GM18508 (cell line): ENCODE results near the gene IL4.
"Not testable (repeated sequence)": the region's sequence is repeated elsewhere in the genome, so short reads cannot be mapped to it uniquely, and the experiment has no call there.

Experiments used
- ATAC-seq: cut with Tn5 transposase; IDR thresholded peaks from one replicate; pipeline ENCODE4 v1.9.1; 2021; ENCODE audit warnings: moderate number of reproducible peaks; ENCODE audit not compliant: insufficient read depth, unreplicated experiment

The IL4 gene

GRCh38 chr5:132673939-132674630, at the start of gene IL4:
IL4 (plus strand) TSS chr5:132673989; CDS start chr5:132674051, 62 bp downstream.
- ATAC-seq: no peak

GRCh38 chr5:132627470-132627869, 46.3 kb upstream of the IL4 start:
- no peak for ATAC-seq

DNA sequence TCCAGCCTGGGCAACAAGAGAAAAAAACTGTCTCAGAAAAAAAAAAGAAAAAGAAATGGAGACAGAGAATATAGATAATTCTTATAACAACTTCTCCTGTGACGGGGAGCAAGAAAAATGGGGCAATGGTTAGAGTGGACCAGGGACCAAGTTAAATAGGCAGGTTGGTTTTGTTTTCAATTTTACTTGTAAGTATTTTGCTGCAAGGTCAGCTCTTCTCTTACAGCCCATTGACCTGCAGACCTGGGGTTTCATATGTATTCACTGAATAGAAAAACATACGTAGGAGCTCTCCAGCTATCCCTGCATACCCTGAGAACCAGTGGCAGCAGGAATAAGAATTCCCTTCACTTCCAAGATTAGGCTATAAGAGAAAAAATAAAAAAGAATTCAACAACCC, 45.0 kb upstream of the IL4 start:
- ATAC-seq: no peak

DNA sequence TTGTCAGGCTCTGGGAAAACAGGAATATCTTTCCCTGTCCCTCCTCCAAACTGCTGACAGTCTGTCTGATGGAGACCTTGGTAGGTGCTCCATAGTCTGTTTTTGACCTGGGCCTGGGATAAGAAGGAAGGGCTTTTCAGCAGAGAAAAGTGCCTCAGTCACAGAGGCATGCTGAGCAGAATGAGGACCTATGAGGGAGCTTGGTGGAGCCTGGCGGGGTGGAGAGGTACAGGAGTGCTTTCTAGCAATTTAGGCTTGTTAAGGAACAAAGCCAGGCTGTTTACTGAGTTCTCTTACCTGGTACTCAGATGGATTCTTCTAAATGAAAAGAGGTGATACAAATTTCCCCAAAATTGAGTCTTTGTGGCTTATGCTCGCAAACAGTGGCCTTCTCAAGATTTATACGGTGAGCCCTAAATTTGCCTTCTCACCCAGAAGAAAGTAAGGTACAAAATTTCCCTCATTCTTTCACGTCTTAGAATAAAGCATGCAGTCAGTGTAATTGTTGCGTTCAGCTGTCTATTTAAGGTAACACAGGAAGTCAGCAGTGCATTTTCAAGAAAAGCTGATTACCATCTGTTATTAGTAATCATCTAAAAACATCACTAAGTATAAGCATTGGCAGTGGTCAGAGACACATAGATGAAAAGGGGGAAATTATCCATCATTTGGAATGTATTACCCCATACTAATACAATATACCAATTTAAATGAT, 44.4 kb upstream of the IL4 start:
- ATAC-seq: peak; percentile 43

DNA sequence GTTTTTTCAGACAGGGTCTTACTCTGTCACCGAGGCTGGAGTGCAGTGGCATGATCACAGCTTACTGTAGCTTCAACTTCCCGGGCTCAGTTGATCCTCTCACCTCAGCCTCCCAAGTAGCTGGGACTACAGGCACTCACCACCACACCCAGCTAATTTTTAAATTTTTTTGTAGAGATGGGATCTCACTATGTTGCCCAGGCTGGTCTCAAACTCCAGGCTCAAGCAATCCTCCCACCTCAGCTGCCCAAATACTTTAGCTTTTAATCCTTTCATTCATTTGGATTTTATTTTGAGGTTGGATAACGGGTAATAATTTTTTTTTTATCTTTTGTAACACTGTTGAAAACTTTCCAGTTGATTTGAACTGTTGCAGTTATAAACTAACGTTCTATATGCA, 40.2 kb upstream of the IL4 start:
- ATAC-seq: not testable (repeated sequence)

DNA sequence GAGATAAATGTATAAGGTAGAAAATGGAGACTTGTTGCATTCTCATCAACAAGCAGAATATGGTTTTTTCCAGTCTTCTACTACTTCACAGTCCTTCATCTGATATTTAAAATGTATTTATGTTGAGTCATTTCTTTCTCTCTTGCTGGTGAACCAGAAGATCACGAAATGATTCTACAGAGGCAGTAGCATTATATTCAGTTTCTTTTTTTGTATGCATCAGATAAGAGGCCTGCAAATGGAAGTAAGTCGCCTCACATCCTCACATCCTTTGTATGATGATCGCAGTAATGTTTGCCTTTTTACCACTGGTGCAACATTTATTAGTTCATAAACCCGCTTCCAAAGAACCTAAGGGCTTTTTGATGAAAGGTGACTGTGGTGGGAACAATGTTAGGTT, 37.9 kb upstream of the IL4 start:
- peak; percentile 37 for ATAC-seq

GRCh38 chr5:132637241-132637640, 36.5 kb upstream of the IL4 start:
- no peak for ATAC-seq

- peak; percentile 73 for ATAC-seq
Measured at GRCh38 chr5:132639706-132640130, 34.1 kb upstream of the IL4 start.

GRCh38 chr5:132640613-132641012, 33.2 kb upstream of the IL4 start:
- ATAC-seq: no peak

DNA sequence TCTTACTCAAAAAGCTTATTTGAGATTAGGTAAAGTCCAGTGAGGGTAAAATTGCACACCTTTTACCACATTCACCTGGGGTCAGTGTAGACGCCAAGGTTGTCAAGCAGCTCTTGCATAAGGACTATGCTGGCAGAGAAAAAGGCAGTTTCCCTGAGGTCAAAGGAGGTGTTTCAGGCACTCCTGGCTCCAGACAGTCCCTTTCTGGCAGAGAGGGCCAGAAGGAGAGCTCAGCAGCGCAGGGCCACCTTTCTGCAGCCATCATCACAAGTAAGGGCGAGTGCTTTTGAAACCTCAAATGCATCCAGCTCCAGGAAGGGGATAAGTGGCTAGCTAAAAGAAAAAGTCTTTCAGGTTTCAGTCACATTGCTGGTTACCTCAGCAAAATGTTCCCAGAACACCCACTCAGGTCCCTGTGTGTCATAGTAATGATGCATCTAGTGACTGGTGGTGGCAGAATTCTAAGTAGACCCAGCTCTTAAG, 32.5 kb upstream of the IL4 start:
- ATAC-seq: no peak

DNA sequence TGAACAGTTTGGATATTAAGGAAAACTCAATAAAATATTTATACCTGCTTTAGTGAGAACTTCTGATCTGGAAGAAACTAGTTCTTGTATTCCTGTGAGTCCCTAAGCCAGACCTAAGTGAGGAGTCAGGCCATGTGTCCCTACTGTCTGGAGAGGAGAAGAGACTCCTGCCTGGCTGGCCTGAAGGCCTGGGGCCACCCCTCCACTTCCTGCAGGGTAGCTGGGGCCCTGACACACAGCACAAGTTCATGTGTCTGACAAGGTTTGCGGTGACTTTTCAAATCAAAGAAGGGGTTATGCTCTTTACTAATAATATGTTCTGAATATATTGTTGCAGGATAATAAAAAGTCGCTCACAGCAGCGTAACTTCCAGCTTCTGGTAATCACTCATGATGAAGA, 31.9 kb upstream of the IL4 start:
- no peak for ATAC-seq

DNA sequence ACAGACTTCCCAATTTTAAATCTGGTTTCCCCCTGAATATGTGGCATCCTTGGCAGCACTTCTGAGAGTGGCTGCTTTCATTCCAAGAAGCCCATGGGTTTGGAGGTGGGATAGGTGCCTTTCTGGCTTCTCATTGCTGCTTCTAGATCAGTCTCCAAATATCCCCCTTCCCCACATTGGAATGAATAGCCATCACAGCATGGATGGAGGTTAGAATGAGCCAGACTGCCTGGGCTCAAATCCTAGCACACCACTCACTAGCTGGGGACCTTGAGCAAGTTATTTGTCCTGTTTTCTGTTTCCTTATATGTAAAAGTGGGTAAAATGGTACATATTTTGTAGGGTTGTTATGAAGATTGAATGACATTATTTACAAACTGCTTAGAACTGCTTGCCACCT, 29.6 kb upstream of the IL4 start:
- no peak for ATAC-seq

DNA sequence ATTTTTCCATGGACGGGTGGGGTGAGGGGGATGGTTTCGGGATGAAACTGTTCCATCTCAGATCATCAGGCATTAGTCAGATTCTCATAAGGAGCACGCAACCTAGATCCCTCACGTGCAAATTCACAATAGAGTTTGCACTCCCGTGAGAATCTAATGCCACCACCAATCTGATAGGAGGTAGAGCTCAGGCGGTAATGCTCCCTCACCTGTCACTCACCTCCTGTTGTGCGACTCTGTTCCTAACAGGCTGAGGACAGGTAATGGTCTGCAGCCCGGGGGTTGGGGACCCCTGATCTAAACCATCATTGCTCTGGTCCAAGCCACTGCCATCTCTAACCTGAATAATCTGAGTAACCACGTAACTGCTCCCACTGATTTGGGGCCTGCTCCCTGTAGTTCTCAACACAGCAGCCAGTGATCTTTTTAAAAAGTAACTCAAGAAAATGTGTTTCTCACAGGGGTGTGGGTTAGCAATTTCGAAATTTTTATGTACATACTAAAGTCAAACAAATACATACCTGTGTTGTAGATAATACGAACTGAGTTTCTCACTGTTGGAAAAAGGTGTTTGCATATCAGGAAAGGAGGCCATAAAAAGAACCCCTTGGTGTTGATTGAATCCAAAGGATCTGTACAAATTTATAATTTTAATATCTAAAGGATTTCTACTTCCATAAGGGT, 27.1 kb upstream of the IL4 start:
- no peak for ATAC-seq

- ATAC-seq: no peak
Measured at GRCh38 chr5:132647473-132647872, 26.3 kb upstream of the IL4 start.

DNA sequence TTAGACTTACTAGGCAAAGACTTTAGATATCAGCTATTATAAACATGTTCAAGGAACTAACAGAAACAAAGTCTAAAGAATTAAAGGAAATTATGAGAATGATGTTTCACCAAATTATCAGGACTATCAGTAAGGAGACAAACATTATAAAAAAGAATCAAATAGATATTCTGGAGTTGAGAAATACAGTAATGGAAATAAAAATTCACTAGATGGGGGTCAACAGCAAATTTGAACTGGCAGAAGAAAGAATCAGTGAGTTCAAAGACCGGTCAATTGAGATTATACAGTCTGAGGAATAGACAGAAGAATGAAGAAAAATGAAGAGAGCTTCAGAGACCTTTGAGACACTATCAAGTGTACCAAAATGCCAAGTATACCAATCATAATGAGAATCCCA, 25.4 kb upstream of the IL4 start:
- ATAC-seq: no peak

GRCh38 chr5:132651838-132652469, 21.8 kb upstream of the IL4 start:
- ATAC-seq: no peak

DNA sequence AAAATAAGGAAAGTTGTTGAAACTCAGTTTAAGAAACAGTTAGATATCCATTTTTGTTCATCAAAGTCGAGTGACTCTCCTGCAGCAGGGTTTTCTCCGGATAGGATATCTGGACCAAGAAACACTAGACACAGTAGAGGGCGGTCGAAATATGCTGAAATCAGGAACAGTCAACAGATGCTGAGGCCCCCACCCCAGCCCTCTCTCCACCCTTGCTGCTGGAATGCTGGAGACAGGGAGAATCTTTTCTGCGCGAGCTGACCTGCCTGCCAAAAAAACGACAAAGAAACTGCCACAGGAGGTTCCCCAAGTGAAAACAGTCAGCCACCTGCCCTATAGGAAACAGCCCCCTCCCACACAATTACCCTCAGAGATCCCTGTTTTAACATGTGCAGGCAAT, 20.1 kb upstream of the IL4 start:
- ATAC-seq: no peak

- ATAC-seq: no peak
Measured at GRCh38 chr5:132655821-132656773, 17.7 kb upstream of the IL4 start.

- no peak for ATAC-seq
Measured at GRCh38 chr5:132656774-132657355, 16.9 kb upstream of the IL4 start.
